Peyer's patch (tissue), 4 donors: ENCODE measurements around the gene SCRN2. TPM values are rescaled to one million over a fixed set of nuclear protein-coding genes. Genes with fewer than 3 reads are reported as not detected.

Experiments
- DNase-seq, 3 donors: peaks; one replicate each; pipeline ENCODE4 v3.0.0-alpha.2; 2017 to 2019
- H3K27ac ChIP-seq, 4 donors: fragments of 200-600 bp; sonication (generic); one replicate each; pipeline ENCODE4 v1.5.1; 2016 to 2019
- H3K27me3 ChIP-seq, 2 donors: fragments of 200-600 bp; sonication (generic); one replicate each; pipeline ENCODE4 v1.5.1; 2019
- H3K36me3 ChIP-seq, 3 donors: fragments of 200-600 bp; sonication (generic); one replicate each; pipeline ENCODE4 v1.5.1; 2016 to 2019
- H3K4me1 ChIP-seq, 4 donors: fragments of 200-600 bp; sonication (generic); one replicate each; pipeline ENCODE4 v1.5.1; 2016 to 2019
- H3K4me3 ChIP-seq, 4 donors: fragments of 200-600 bp; sonication (generic); 1 replicate in 3 of 4; 2 replicates in 1 of 4; pipeline ENCODE4 v1.5.1; 2016 to 2019; ENCODE audit warnings: mild to moderate bottlenecking in 1 of 4
- H3K9me3 ChIP-seq, 4 donors: fragments of 200-600 bp; sonication (generic); one replicate each; pipeline ENCODE4 v1.5.1; 2016 to 2019; ENCODE audit warnings: mild to moderate bottlenecking in 1 of 4
- POLR2A ChIP-seq, 2 donors: fragments of 450-650 bp; IDR thresholded peaks; one replicate each; pipeline ENCODE4 v1.5.1; 2017; ENCODE audit warnings: antibody characterized with exemption in 2 of 2, mild to moderate bottlenecking in 2 of 2, moderate library complexity in 2 of 2
- total RNA-seq, 4 donors: library from RNA; depleted of rRNA; stranded (reverse); fragments of >200 nt; gene quantifications; one replicate each; pipeline ENCODE4 v1.1.0, GENCODE V29; 2016
- TF ChIP-seq, protein P1 (sequence below), 6 experiments: fragments of 450-650 bp in 4 of 6; fragments of 200-600 bp in 2 of 6; sonication (generic) in 1 of 6; IDR thresholded peaks; one replicate each; pipeline ENCODE4 v1.5.1; 2017 to 2019; ENCODE audit warnings: antibody characterized with exemption in 6 of 6, mild to moderate bottlenecking in 3 of 6, moderate library complexity in 1 of 6

Gene SCRN2
- total RNA-seq, 4 donors from 2014 or later: 56.2 to 126 (median 86.9) TPM

DNA sequence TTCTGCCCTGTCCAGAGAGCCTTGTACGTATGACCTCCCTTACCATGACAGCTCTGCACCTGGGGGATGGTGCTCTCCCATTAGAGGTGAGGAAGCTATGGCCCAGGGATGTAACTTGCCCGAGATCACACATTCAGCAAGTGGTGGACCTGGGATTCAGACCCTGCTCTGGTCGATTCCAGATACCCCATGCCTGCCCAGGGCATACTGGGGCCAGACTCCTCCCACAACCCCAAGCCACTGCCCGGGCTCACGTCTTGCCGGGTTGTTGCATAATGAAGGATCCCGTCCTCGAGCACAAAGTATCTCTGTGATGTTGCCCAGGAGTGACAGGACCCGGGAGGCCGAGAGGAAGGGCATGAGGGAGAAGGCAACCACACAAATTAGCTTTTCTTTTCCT is 21.6 kb downstream of the SCRN2 start:
- Histone ChIP-seq H3K36me3 (peaks cover 0 to 60% (median 0%) of the 10 kb centered on the region in 3 donors), H3K4me1 (peaks cover 0 to 22% (median 13%) of the 10 kb centered on the region in 4 donors), H3K27me3 (no peaks in the 10 kb centered on the region), H3K27ac (peak overlapping the region in 3 of 4 donors; percentile 79 to 91 (median 84)), H3K9me3 (no peaks in the 10 kb centered on the region), H3K4me3 (peak overlapping the region in 1 of 4 donors; percentile 73)
- no peak for DNase-seq
- TF ChIP-seq POLR2A (IDR thresholded peaks at IDR 0.05): no peak
- TF ChIP-seq, protein P1, sequence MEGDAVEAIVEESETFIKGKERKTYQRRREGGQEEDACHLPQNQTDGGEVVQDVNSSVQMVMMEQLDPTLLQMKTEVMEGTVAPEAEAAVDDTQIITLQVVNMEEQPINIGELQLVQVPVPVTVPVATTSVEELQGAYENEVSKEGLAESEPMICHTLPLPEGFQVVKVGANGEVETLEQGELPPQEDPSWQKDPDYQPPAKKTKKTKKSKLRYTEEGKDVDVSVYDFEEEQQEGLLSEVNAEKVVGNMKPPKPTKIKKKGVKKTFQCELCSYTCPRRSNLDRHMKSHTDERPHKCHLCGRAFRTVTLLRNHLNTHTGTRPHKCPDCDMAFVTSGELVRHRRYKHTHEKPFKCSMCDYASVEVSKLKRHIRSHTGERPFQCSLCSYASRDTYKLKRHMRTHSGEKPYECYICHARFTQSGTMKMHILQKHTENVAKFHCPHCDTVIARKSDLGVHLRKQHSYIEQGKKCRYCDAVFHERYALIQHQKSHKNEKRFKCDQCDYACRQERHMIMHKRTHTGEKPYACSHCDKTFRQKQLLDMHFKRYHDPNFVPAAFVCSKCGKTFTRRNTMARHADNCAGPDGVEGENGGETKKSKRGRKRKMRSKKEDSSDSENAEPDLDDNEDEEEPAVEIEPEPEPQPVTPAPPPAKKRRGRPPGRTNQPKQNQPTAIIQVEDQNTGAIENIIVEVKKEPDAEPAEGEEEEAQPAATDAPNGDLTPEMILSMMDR (IDR thresholded peaks at IDR 0.05): no peak

DNA sequence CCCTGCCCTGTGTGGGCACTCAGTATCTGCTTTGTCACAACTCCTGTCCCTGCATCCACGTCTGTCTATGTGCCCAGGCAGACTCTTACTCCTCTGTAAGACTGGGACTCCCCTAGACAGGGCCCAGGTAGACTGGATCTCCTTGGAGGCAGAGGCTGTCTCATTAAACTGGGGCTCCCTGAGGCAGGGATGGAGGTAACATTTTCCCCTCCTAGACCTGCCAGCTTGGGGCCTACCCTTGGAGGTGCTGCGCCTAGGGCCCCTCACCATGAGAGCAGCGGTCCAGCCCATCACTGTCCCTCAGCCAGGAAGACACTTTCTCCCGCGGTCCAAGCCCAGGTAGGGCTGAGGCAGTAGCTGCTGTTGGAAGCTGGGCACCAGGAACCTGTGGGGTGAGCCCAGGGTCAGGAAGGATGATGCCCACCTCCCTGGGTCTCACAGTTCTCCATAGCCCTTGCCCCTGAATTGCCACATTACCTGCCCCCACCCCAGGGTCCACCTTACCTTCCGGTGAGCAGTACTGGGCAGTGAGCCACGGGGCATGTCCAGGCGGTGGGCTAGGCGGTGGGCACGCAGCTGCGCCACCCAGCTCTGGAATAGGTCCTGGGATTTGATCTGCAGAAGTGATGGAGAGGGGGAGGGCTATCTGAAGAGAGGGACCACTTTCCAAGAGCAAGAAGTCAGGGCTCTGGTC is 22.9 kb downstream of the SCRN2 start:
- Histone ChIP-seq H3K9me3 (no peaks in the 10 kb centered on the region), H3K27ac (no peak overlapping the region), H3K4me3 (no peak overlapping the region), H3K36me3 (peaks cover 0 to 62% (median 0%) of the 10 kb centered on the region in 3 donors), H3K4me1 (peaks cover 0 to 22% (median 13%) of the 10 kb centered on the region in 4 donors), H3K27me3 (no peaks in the 10 kb centered on the region)
- TF ChIP-seq, protein P1 (IDR thresholded peaks at IDR 0.05): no peak
- TF ChIP-seq POLR2A (IDR thresholded peaks at IDR 0.05): no peak
- no peak for DNase-seq

DNA sequence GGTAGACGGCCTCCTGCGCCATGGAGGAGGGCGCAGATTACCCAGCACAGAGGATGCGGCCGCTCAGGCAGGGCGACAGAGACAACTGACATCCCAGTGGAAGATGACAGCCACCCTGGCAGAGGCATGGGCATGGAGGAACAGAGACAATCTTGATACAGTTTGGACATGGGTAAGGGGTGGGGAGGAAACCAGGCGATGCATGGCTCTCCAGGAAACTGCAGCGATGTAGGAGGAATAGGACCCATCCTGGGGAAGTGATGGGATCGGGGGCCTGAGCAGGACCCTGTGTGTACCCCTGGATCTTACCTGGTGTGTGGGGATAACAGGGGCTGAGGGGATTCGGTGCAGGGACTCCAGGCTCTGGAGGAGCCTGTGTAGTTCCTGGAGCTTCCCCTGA is 24.1 kb downstream of the SCRN2 start:
- no peak overlapping the region for H3K27ac ChIP-seq
- H3K9me3 ChIP-seq: no peaks in the 10 kb centered on the region
- H3K4me1 ChIP-seq: peaks cover 0 to 18% (median 9%) of the 10 kb centered on the region in 4 donors
- H3K4me3 ChIP-seq: no peak overlapping the region
- H3K36me3 ChIP-seq: peaks cover 0 to 74% (median 0%) of the 10 kb centered on the region in 3 donors
- no peak for TF ChIP-seq POLR2A (IDR thresholded peaks at IDR 0.05)
- H3K27me3 ChIP-seq: no peaks in the 10 kb centered on the region
- DNase-seq: no peak

DNA sequence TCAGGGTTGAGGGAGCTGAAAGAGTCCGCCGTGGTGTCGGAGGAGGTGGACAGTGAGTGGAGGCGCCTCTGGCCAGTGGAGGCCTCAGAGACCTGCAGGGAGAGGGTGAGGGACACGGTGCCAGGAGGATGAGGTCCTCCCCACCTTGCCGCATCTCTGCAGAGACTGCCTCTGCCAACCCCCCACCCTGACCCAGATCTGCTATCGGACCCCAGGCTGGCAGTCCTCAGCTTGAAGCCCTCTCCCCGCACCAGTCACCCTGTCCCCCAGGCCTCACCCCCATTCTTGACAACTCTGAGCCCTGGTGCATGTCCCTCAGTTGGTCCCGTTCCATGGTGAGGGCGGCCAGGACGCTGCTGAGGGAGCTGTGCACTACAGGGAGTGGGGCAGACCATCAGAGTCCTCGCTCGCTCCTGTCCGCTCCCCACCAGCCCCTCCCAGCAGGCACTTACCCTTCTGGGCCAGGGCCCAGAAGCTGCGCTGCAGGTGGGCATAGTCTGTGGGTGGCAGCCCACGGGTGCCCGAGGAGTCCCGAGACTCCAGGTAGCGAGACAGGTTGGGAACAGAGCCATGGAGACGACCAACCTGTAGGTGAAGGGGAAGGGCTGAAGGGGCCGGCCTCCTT is 24.9 kb downstream of the SCRN2 start:
- Histone ChIP-seq H3K9me3 (no peaks in the 10 kb centered on the region), H3K36me3 (peaks cover 0 to 77% (median 0%) of the 10 kb centered on the region in 3 donors), H3K27me3 (no peaks in the 10 kb centered on the region), H3K27ac (no peak overlapping the region), H3K4me1 (peaks cover 0 to 17% (median 8%) of the 10 kb centered on the region in 4 donors), H3K4me3 (no peak overlapping the region)
- no peak for DNase-seq
- no peak for TF ChIP-seq POLR2A (IDR thresholded peaks at IDR 0.05)
- TF ChIP-seq, protein P1 (IDR thresholded peaks at IDR 0.05): no peak

DNA sequence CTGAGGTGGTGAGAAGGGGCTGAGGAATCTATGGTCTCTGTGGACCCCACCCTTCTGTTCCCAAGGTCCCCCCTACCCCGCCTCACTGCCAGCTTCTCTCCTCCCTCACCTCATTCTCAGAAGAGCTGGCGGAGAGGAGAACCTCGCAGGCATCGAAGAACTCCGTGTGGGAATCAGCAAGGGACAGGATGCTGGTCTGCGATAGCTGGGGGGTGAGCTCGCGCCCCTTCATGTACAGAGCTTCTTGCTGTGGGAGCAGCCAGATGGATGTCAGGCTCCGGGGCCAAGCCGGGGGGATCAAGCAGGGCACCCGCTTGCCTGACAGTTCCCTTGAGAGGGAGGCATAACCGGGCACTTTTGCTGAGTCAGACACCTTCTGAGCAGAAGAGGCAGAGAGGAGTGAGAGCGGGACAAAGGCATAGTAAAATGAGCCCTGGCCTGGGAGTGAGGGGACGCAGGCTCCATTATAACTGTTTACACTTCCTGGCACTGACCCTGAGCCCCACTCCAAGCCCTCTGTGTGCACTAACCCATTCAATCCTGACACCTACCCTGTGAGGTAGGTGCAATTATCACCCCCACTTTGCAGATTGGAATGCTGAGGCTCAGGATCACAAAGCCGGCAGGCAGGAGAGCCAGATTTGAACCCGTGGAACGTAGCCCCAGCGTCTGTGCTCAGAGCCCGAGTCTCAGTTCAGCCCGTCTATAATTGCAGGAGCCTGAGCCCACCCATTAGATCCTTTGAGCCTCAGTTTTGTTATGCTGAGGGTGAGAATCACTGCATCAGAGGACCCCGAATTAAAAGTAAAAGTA is 25.8 kb downstream of the SCRN2 start:
- no peak overlapping the region for H3K4me3 ChIP-seq
- DNase-seq: no peak
- H3K27ac ChIP-seq: no peak overlapping the region
- H3K4me1 ChIP-seq: peaks cover 0 to 17% (median 4%) of the 10 kb centered on the region in 4 donors
- no peaks in the 10 kb centered on the region for H3K27me3 ChIP-seq
- TF ChIP-seq POLR2A (IDR thresholded peaks at IDR 0.05): no peak
- TF ChIP-seq, protein P1 (IDR thresholded peaks at IDR 0.05): no peak
- H3K9me3 ChIP-seq: no peaks in the 10 kb centered on the region
- peaks cover 0 to 79% (median 0%) of the 10 kb centered on the region in 3 donors for H3K36me3 ChIP-seq
